AG09319 (cell line): ENCODE data around the gene CXCL1.
A peak's percentile ranks its signal among the peaks of the same experiment; 100 is the strongest.

Source experiments
- DNase-seq: peaks from one replicate; pipeline ENCODE4 v3.0.0-alpha.2; 2010; ENCODE audit warnings: low read depth; ENCODE audit errors: extremely low read depth
- TF ChIP-seq, protein P1 (sequence below): IDR thresholded peaks from 2 replicates; pipeline ENCODE4 v1.5.1; 2011; ENCODE audit warnings: low read depth, mild to moderate bottlenecking, inconsistent platforms, low read length, moderate library complexity

CXCL1 gene

DNA sequence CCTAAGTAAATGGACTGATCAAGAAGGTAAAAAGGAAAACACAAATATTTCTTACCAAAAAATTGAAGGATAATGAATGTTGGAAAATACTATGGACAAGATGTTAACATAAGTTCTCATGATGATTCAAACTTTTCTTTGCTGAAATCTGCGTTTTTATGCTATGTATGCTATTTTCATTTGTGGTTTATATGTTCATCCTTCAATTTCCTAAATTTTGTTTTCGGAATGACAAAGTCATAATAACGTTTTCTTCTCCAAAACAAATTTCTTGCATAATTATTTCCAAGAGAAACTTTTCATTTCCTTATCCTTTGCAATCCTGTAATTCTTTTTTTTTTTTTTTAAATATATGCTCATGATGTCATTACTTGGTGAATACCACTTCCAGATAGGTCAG is 8.3 kb upstream of the CXCL1 start:
- TF ChIP-seq, protein P1, sequence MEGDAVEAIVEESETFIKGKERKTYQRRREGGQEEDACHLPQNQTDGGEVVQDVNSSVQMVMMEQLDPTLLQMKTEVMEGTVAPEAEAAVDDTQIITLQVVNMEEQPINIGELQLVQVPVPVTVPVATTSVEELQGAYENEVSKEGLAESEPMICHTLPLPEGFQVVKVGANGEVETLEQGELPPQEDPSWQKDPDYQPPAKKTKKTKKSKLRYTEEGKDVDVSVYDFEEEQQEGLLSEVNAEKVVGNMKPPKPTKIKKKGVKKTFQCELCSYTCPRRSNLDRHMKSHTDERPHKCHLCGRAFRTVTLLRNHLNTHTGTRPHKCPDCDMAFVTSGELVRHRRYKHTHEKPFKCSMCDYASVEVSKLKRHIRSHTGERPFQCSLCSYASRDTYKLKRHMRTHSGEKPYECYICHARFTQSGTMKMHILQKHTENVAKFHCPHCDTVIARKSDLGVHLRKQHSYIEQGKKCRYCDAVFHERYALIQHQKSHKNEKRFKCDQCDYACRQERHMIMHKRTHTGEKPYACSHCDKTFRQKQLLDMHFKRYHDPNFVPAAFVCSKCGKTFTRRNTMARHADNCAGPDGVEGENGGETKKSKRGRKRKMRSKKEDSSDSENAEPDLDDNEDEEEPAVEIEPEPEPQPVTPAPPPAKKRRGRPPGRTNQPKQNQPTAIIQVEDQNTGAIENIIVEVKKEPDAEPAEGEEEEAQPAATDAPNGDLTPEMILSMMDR: no peak
- DNase-seq: no peak

DNA sequence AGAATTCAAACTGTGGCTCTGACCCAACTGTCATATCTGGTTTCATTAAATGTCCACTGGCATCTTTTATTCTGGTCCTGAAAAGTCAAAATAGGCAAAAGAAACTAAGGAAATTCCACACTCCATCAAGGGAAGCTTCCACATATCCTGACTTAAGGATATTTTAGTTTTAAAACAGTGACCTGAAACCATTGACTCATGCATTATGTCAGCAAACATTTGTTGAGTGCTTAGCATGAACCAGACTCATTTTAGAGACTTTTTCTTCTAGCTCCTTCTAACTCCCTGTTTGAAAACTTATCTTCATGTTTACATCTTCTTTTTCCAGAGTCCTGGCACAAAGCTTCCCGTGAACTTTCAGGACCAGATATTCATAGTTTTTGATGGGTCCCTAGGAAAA is 6.9 kb upstream of the CXCL1 start:
- TF ChIP-seq, protein P1: no peak
- DNase-seq: no peak

DNA sequence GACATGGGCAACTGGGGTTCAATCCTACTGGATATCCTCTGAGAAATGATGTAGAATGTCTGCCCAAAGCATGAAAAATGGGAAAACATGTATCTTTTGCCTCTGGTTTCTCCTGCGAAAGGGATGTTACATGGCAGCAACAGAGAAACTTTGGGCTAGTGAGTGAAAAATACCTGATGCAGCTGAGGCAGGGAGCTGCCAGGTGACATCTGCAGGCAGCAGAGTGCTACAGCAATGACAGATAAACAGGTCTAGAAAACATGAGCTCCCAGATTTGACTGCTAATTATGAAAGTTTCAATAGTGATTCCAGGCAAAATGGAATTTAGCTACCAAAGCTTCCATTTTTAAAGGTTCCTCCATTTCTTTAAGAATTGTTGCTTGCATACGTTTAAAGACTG is 4.8 kb upstream of the CXCL1 start:
- TF ChIP-seq, protein P1: peak; percentile 14; the same call in 1 of the 2 replicates
- DNase-seq: no peak

DNA sequence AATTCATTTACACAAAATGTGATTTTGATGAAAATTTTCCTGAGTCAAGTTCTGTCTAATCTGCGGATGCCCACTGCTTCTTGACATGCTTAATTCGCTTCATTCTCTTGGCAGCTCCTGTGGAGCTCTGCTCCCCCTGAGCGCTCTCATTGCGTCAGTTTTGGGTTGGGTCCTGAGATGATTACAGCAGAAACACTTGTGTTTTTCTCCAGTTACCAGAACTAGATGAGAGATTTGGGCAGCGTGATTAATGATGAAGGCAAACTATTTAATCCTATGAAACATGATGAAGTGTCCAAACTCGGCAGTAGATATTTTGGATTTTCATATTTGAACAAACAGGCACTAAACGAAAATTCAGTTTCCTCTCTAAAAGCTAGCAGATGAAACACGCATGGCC is 4.2 kb upstream of the CXCL1 start:
- DNase-seq: no peak

DNA sequence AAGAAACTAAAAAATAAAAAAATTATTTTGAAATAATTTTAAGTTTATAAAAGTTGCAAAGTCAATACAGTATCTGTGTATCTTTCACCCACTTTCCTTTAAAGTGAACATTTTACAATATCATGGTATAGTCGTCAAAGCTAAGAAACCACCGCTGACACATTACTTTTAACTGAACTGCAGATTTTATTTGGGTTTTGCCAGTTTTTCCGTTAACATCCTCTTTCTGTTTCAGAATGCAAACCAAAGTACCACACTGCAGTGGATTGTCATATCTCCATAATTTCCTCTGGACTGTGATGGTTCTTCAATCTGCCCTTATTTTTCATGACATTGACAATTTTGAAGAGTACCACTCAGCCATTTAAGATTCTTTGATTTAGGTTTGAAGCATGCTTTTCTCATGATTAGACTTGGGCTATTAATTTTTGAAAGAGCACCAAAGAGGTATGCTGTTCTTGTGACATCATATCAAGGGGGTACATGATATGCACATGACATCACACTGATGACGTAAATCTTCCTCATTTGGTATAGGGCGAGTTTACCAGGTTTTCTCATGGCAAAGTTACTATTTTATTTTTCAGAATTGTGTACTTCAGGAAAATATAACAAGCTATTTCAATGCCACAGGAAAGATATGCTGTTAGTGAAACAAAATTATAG is 3.6 kb upstream of the CXCL1 start:
- TF ChIP-seq, protein P1: no peak
- no peak for DNase-seq

More for the DNA sequence above, 4.2 kb upstream of the CXCL1 start:
- TF ChIP-seq, protein P1: no peak

DNA sequence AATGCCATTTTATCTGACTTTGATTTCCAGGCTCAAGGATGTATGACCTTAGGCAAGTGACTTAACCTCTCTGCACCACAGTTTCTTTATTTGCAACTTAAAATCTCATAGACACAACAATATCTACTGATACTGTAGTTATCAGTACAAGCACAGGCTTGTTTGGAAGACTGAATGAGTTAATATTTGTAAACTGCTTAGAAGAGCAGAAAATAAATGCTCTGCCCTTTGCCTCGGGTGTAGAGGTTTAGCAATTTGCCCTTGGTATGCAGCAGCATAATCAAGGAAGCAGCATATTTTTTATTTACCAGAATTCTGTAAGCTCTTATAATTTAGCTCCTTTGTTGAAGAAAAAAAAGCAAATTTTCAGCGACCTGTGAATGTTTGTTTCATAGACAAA is 2.9 kb upstream of the CXCL1 start:
- TF ChIP-seq, protein P1: no peak

DNA sequence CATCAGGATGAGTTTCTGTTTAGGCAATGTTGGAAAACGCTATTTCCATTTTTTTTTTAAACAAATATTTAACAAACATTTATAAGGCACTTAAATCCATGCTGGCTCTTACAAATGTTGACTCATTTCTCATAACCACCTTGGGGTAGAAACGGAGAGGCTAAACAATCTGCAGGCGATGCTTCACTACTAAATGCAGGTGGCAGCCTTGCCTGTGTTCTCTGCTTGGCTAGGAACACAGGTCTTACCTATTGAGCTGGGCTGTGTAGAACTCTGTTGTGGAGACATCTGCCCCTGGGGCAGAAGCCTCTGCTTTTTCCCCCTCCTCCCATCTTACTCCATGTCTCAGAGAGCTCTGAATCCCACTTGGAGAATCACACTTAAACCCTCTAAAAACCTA is 1.4 kb upstream of the CXCL1 start:
- TF ChIP-seq, protein P1: no peak
- DNase-seq: no peak

More for the DNA sequence above, 2.9 kb upstream of the CXCL1 start:
- no peak for DNase-seq
